IPS-11a (cell line): ENCODE data around the gene KCNMA1.
"Not testable (repeated sequence)": the region's sequence is repeated elsewhere in the genome, so short reads cannot be mapped to it uniquely, and the experiment has no call there.

Source experiments
- H3K4me3 ChIP-seq: one replicate; pipeline ENCODE4 v1.5.1; 2013; ENCODE audit warnings: low read depth, low read length, control low read depth

KCNMA1 gene

GRCh38 chr10:77428691-77429395 is 208.8 kb downstream of the KCNMA1 start:
- H3K4me3 ChIP-seq, result no peak overlapping the region

GRCh38 chr10:77424257-77424656 is 213.4 kb downstream of the KCNMA1 start:
- no peak overlapping the region for H3K4me3 ChIP-seq

- no peak overlapping the region for H3K4me3 ChIP-seq
Observed at GRCh38 chr10:77422491-77423338, 214.9 kb downstream of the KCNMA1 start.

- H3K4me3 ChIP-seq, result no peak overlapping the region
Observed at GRCh38 chr10:77421591-77421990, 216.0 kb downstream of the KCNMA1 start.

- H3K4me3 ChIP-seq, result no peak overlapping the region
Observed at GRCh38 chr10:77420947-77421523, 216.6 kb downstream of the KCNMA1 start.

- no peak overlapping the region for H3K4me3 ChIP-seq
Observed at GRCh38 chr10:77419979-77420378, 217.6 kb downstream of the KCNMA1 start.

- H3K4me3 ChIP-seq, result no peak overlapping the region
Observed at GRCh38 chr10:77419056-77419455, 218.6 kb downstream of the KCNMA1 start.

GRCh38 chr10:77417806-77418640 is 219.6 kb downstream of the KCNMA1 start:
- no peak overlapping the region for H3K4me3 ChIP-seq

- H3K4me3 ChIP-seq, result no peak overlapping the region
Observed at GRCh38 chr10:77417359-77417758, 220.2 kb downstream of the KCNMA1 start.

- H3K4me3 ChIP-seq, result no peak overlapping the region
Observed at GRCh38 chr10:77416311-77417135, 221.1 kb downstream of the KCNMA1 start.

- H3K4me3 ChIP-seq, result no peak overlapping the region
Observed at GRCh38 chr10:77415313-77415960, 222.2 kb downstream of the KCNMA1 start.

- no peak overlapping the region for H3K4me3 ChIP-seq
Observed at GRCh38 chr10:77413231-77413630, 224.4 kb downstream of the KCNMA1 start.

GRCh38 chr10:77412573-77413133 is 225.0 kb downstream of the KCNMA1 start:
- not testable (repeated sequence) for H3K4me3 ChIP-seq

GRCh38 chr10:77411805-77412204 is 225.8 kb downstream of the KCNMA1 start:
- H3K4me3 ChIP-seq, result no peak overlapping the region

- H3K4me3 ChIP-seq, result no peak overlapping the region
Observed at GRCh38 chr10:77410523-77410922, 227.1 kb downstream of the KCNMA1 start.

- no peak overlapping the region for H3K4me3 ChIP-seq
Observed at GRCh38 chr10:77409697-77410471, 227.7 kb downstream of the KCNMA1 start.

GRCh38 chr10:77408259-77408658 is 229.3 kb downstream of the KCNMA1 start:
- no peak overlapping the region for H3K4me3 ChIP-seq

- H3K4me3 ChIP-seq, result no peak overlapping the region
Observed at GRCh38 chr10:77406764-77407430, 230.7 kb downstream of the KCNMA1 start.
